SU-DHL-6 (cell line): Measurements from ENCODE around the gene ATP2A2.

Experiments used
- CTCF ChIP-seq: fragments of 200-600 bp; sonication (generic); IDR thresholded peaks from one replicate; pipeline ENCODE4 v1.5.1; 2017; ENCODE audit warnings: antibody characterized with exemption, mild to moderate bottlenecking, low read length, moderate library complexity; ENCODE audit not compliant: insufficient read depth, poor library complexity, severe bottlenecking
- EZH2phosphoT487 ChIP-seq: fragments of 200-600 bp; sonication (generic), shearing (Covaris generic); conservative IDR thresholded peaks from 2 replicates; pipeline ENCODE4 v1.6.1; 2018; ENCODE audit warnings: mild to moderate bottlenecking, antibody characterized with exemption, low read length, moderate library complexity, mixed read lengths

GRCh38 chr12:110286623-110287022, 5.6 kb downstream of the ATP2A2 start:
- TF ChIP-seq CTCF (no peak), EZH2phosphoT487 (no peak)
